Measurements from ENCODE around the gene CDC42EP4.
A peak's percentile ranks its signal among the peaks of the same experiment; 100 is the strongest.

DNA sequence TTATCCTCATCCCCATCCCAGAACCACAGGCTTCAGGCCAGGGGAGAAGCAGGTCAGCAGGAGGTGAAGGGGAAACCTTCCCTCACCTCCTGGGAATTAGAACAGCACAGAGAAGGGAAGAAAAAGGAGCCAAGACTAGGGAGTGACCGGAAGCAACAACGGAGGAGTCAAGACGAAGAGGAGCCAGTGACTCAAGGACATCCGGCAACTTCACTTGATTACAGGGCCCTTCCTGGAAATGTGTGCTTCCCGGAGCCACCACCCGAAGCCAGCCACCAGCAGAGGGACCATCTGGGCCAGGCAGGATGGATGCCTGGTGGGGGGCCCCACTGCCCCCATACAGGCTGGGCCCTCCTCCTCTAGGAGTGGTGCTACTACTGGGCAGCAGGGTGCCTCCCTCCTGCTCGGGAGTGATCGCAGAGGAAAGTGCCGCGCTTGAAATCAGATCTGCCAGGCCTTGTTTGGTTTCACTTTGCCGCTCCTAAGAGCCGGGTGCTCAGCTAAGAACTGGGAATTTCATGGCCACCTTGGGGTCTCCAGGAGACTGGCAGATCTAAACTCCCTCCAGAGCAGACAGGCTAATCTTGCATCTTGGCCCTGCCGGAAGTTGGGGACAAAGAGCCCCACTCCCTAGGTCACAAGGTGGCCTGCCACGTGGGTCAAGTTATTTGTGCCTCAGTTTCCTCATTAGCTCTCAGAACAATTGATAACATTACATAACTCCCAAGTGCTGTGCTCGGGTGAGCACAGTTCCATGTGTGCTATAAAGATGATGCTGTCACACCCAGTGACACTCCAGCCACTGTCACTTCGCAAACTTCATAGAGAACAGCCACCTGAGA lies 6.6 kb downstream of the CDC42EP4 start:
- TF ChIP-seq, protein P1, sequence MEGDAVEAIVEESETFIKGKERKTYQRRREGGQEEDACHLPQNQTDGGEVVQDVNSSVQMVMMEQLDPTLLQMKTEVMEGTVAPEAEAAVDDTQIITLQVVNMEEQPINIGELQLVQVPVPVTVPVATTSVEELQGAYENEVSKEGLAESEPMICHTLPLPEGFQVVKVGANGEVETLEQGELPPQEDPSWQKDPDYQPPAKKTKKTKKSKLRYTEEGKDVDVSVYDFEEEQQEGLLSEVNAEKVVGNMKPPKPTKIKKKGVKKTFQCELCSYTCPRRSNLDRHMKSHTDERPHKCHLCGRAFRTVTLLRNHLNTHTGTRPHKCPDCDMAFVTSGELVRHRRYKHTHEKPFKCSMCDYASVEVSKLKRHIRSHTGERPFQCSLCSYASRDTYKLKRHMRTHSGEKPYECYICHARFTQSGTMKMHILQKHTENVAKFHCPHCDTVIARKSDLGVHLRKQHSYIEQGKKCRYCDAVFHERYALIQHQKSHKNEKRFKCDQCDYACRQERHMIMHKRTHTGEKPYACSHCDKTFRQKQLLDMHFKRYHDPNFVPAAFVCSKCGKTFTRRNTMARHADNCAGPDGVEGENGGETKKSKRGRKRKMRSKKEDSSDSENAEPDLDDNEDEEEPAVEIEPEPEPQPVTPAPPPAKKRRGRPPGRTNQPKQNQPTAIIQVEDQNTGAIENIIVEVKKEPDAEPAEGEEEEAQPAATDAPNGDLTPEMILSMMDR (conservative IDR thresholded peaks at IDR 0.05): 0 out of 2 replicates have a peak, but pooled peaks have one; percentile 25
- TF ChIP-seq EZH2 (IDR thresholded peaks at IDR 0.05; ENCODE audit: low read depth): no peak
